Right lobe of liver (tissue), 6 donors: ENCODE data around the gene MGAT4D. TPM values are rescaled to one million over a fixed set of nuclear protein-coding genes. Genes with fewer than 3 reads are reported as not detected.

Experiments used
- ATAC-seq, 4 donors: fragments of 200-7000 bp; cut with Tn5 transposase; one replicate each; pipeline ENCODE4 v1.9.1; 2020; ENCODE audit warnings: mild to moderate bottlenecking in 4 of 4, moderate library complexity in 4 of 4
- DNase-seq, 3 donors: peaks; one replicate each; pipeline ENCODE4 v3.0.0-alpha.2; 2020
- H3K27ac ChIP-seq, 3 donors: fragments of 200-600 bp; one replicate each; pipeline ENCODE4 v1.8.0; 2022
- H3K27me3 ChIP-seq, 2 donors: fragments of 200-600 bp; one replicate each; pipeline ENCODE4 v1.8.0; 2022
- H3K36me3 ChIP-seq, 4 donors: fragments of 200-600 bp; sonication (generic) in 1 of 4; one replicate each; pipeline versions ENCODE4 v1.5.1 to v1.8.0; 2017 to 2022; ENCODE audit warnings: control low read depth in 1 of 4
- H3K4me1 ChIP-seq, 4 donors: fragments of 200-600 bp; sonication (generic) in 1 of 4; one replicate each; pipeline versions ENCODE4 v1.5.1 to v1.8.0; 2017 to 2022; ENCODE audit warnings: control low read depth in 1 of 4
- H3K4me3 ChIP-seq, 3 donors: fragments of 200-600 bp; one replicate each; pipeline ENCODE4 v1.8.0; 2022
- H3K9me3 ChIP-seq, 4 donors: fragments of 200-600 bp; sonication (generic) in 1 of 4; one replicate each; pipeline versions ENCODE4 v1.5.1 to v1.8.0; 2017 to 2022; ENCODE audit warnings: control low read depth in 1 of 4
- CTCF ChIP-seq, 4 donors: fragments of 200-600 bp in 3 of 4; fragments of 450-650 bp in 1 of 4; IDR thresholded peaks; one replicate each; pipeline versions ENCODE4 v1.5.1 to v1.8.0; 2016 to 2022; ENCODE audit warnings: antibody characterized with exemption in 4 of 4, mild to moderate bottlenecking in 2 of 4
- POLR2A ChIP-seq: fragments of 450-650 bp; IDR thresholded peaks from one replicate; pipeline ENCODE4 v1.6.1; 2017; ENCODE audit warnings: antibody characterized with exemption, mild to moderate bottlenecking
- WGBS: methylation state at CpG from one replicate; pipeline ENCODE4 v1.1.6; 2018; ENCODE audit warnings: low coverage, low lambda C conversion rate; ENCODE audit not compliant: insufficient coverage; ENCODE audit errors: missing lambda C conversion rate; 5-methylcytosine and 5-hydroxymethylcytosine counted together
- intact Hi-C, 2 donors: fragments of 100-400 bp; cut with DNase I; formaldehyde crosslinking; loops; one replicate each; pipeline versions ENCODE4 v1.11.2 to v1.14.1; 2022
- total RNA-seq, 6 experiments: library from RNA; depleted of rRNA in 2 of 6; stranded (reverse); fragments of >200 nt in 2 of 6; fragmentation: NEBNext Ultra II Directional in 3 of 6; extraction: Animal tissue kit (Norgen Biotek cat#: 25700) in 3 of 6; gene quantifications; one replicate each; pipeline versions ENCODE4 v1.1.0 to v1.2.4, GENCODE V29; 2016 to 2023
- donor health status: DM: no; HTN: yes; CAD: no.
- donor health status: DM: no; HTN: no; CAD: no.
- donor health status: DM: no; HTN: no; CAD: no.
- donor health status: DM: no; HTN: yes; CAD: no.
- donor health status: DM: no; HTN: yes; CAD: no.

The MGAT4D gene
- total RNA-seq, 6 experiments from 2014 or later: not detected

- no peak for DNase-seq
- TF ChIP-seq CTCF (IDR thresholded peaks at IDR 0.05) (no peak), POLR2A (no peak)
- Histone ChIP-seq H3K27ac (no peak overlapping the region), H3K4me3 (no peak overlapping the region), H3K4me1 (no peaks in the 10 kb centered on the region), H3K9me3 (no peaks in the 10 kb centered on the region), H3K36me3 (no peaks in the 10 kb centered on the region), H3K27me3 (no peaks in the 10 kb centered on the region)
- WGBS: 0% methylated on average over 1 of the region's 1 CpG
- ATAC-seq: no peak
- intact Hi-C loops: no loop called here
Observed at GRCh38 chr4:140466146-140466545, 31.9 kb downstream of the MGAT4D start.

GRCh38 chr4:140463614-140464013 lies 34.5 kb downstream of the MGAT4D start:
- H3K27me3 ChIP-seq: no peaks in the 10 kb centered on the region
- 32% methylated on average over 1 of the region's 1 CpG for WGBS
- no peak for DNase-seq
- no peaks in the 10 kb centered on the region for H3K4me1 ChIP-seq
- H3K27ac ChIP-seq: no peak overlapping the region
- H3K9me3 ChIP-seq: no peaks in the 10 kb centered on the region
- TF ChIP-seq POLR2A (no peak), CTCF (IDR thresholded peaks at IDR 0.05) (no peak)
- no peak overlapping the region for H3K4me3 ChIP-seq
- intact Hi-C loops: no loop called here
- H3K36me3 ChIP-seq: no peaks in the 10 kb centered on the region
- ATAC-seq: no peak

- no peak overlapping the region for H3K27ac ChIP-seq
- DNase-seq: no peak
- ATAC-seq: no peak
Observed at GRCh38 chr4:140463182-140463581, 34.9 kb downstream of the MGAT4D start.

GRCh38 chr4:140450352-140450751 lies 47.7 kb downstream of the MGAT4D start:
- no peaks in the 10 kb centered on the region for H3K9me3 ChIP-seq
- intact Hi-C loops: no loop called here
- H3K4me3 ChIP-seq: no peak overlapping the region
- whole genome bisulfite sequencing: 48% methylated on average over 3 of the region's 3 CpGs
- no peaks in the 10 kb centered on the region for H3K36me3 ChIP-seq
- H3K27me3 ChIP-seq: no peaks in the 10 kb centered on the region
- DNase-seq: no peak
- no peak for ATAC-seq
- H3K27ac ChIP-seq: no peak overlapping the region
- TF ChIP-seq POLR2A: no peak
- no peak for TF ChIP-seq CTCF (IDR thresholded peaks at IDR 0.05)
- no peaks in the 10 kb centered on the region for H3K4me1 ChIP-seq

More at GRCh38 chr4:140463182-140463581, 34.9 kb downstream of the MGAT4D start:
- H3K9me3 ChIP-seq: no peaks in the 10 kb centered on the region
- H3K4me3 ChIP-seq: no peak overlapping the region
- H3K36me3 ChIP-seq: no peaks in the 10 kb centered on the region
- no peaks in the 10 kb centered on the region for H3K4me1 ChIP-seq
- 51% methylated on average over 3 of the region's 3 CpGs for WGBS
- intact Hi-C loops: no loop called here
- H3K27me3 ChIP-seq: no peaks in the 10 kb centered on the region
- TF ChIP-seq POLR2A (no peak), CTCF (IDR thresholded peaks at IDR 0.05) (no peak)

- WGBS: 38% methylated on average over 2 of the region's 2 CpGs
- Histone ChIP-seq H3K9me3 (no peaks in the 10 kb centered on the region), H3K36me3 (no peaks in the 10 kb centered on the region), H3K4me1 (no peaks in the 10 kb centered on the region), H3K4me3 (no peak overlapping the region), H3K27me3 (no peaks in the 10 kb centered on the region), H3K27ac (no peak overlapping the region)
- no peak for DNase-seq
- no peak for ATAC-seq
- TF ChIP-seq CTCF (IDR thresholded peaks at IDR 0.05) (no peak), POLR2A (no peak)
- intact Hi-C loops: no loop called here
Observed at GRCh38 chr4:140448830-140449229, 49.3 kb downstream of the MGAT4D start.
